ENCODE data around the gene CUL4A.

DNA sequence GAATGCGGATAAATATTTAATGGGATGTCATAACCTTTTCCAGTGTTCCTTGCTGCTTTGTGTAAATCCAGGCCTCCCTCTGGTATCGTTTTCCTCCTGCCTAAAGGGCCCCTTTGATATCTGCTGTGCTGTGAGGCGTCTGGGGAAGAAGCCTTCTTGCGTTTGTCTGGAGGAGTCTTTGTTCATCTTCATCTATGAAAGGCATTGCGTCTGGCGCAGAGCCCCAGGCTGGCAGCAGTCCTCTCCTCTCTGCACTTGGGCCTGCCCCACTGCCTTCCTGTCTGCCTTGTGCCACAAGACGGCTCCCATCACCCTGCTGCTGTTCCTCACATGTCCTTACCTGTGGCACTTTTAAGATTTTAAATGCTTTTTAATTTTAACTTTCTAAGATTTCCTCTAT is 41.2 kb upstream of the CUL4A start:
- TF ChIP-seq POLR2A (IDR thresholded peaks at IDR 0.05; ENCODE audit: low read length) (no peak), GATA1 (IDR thresholded peaks at IDR 0.05; ENCODE audit: low read depth, low read length) (no peak)

All from erythroblast (primary cell).